ENCODE results near the gene PRR36. TPM values are rescaled to one million over a fixed set of nuclear protein-coding genes. Genes with fewer than 3 reads are reported as not detected.

PRR36 gene
- total RNA-seq, 2 experiments from 2014 or later, result 0.17 TPM; not detected in 1

- Histone ChIP-seq H3K79me2 (ENCODE audit: insufficient read depth, low read depth, low read length) (no peaks in the 10 kb centered on the region), H3K4me3 (ENCODE audit: low read depth, low read length, poor library complexity, severe bottlenecking) (no peak overlapping the region), H3K36me3 (ENCODE audit: insufficient read depth, low read length) (no peaks in the 10 kb centered on the region), H3K27ac (ENCODE audit: low read depth, low read length, poor library complexity, severe bottlenecking) (no peak overlapping the region), H3K9me2 (ENCODE audit: insufficient read depth, low read length) (no peaks in the 10 kb centered on the region), H4K20me1 (ENCODE audit: insufficient read depth, low read length) (no peaks in the 10 kb centered on the region), H2AFZ (ENCODE audit: low read length) (no peak overlapping the region), H3K4me1 (ENCODE audit: insufficient read depth, low read length, poor library complexity, severe bottlenecking) (peaks cover 17% of the 10 kb centered on the region), H3K4me2 (ENCODE audit: low read length) (peak overlapping the region; percentile 45), H3K9me3 (ENCODE audit: low read length) (no peaks in the 10 kb centered on the region)
- no peak for DNase-seq (ENCODE audit: low spot score)
- intact Hi-C loops (cut with micrococcal nuclease; ENCODE audit: unreplicated experiment), result no loop called here
- no peak for TF ChIP-seq EZH2phosphoT487 (IDR thresholded peaks at IDR 0.05; ENCODE audit: borderline replicate concordance, low read depth, low read length)
- TF ChIP-seq CTCF (conservative IDR thresholded peaks at IDR 0.05; ENCODE audit: low read length), result no peak
- BruUV-seq (replicated peaks), result no TSS peak
- CTCF ChIA-PET (ENCODE audit: unreplicated experiment), result interaction anchor here (1.5 kb wide), 1 partner anchor 12 kb away, joined by 5 read pairs; no protein-coding TSS in a partner anchor
- POLR2A ChIA-PET, result interaction anchor here (0.6 kb wide), 1 partner anchor 247 kb away, joined by 3 read pairs; no protein-coding TSS in a partner anchor
Measured at GRCh38 chr19:7857727-7858108, 16.5 kb downstream of the PRR36 start.

- H3K4me1 ChIP-seq (ENCODE audit: insufficient read depth, low read length, poor library complexity, severe bottlenecking), result peaks cover 13% of the 10 kb centered on the region
- BruUV-seq (replicated peaks), result no TSS peak
- POLR2A ChIA-PET, result interaction anchor here (0.6 kb wide), 1 partner anchor 119 kb away, joined by 3 read pairs; no protein-coding TSS in a partner anchor
Measured at GRCh38 chr19:7856679-7857663, 17.2 kb downstream of the PRR36 start.

More at GRCh38 chr19:7856679-7857663, 17.2 kb downstream of the PRR36 start:
- CTCF ChIA-PET (ENCODE audit: unreplicated experiment), result interaction anchor here (1.5 kb wide), 1 partner anchor 12 kb away, joined by 5 read pairs; no protein-coding TSS in a partner anchor
- Histone ChIP-seq H3K4me3 (ENCODE audit: low read depth, low read length, poor library complexity, severe bottlenecking) (no peak overlapping the region), H4K20me1 (ENCODE audit: insufficient read depth, low read length) (no peaks in the 10 kb centered on the region), H3K9me2 (ENCODE audit: insufficient read depth, low read length) (no peaks in the 10 kb centered on the region), H3K79me2 (ENCODE audit: insufficient read depth, low read depth, low read length) (no peaks in the 10 kb centered on the region), H3K36me3 (ENCODE audit: insufficient read depth, low read length) (no peaks in the 10 kb centered on the region), H3K27ac (ENCODE audit: low read depth, low read length, poor library complexity, severe bottlenecking) (no peak overlapping the region), H3K4me2 (ENCODE audit: low read length) (no peak overlapping the region), H2AFZ (ENCODE audit: low read length) (no peak overlapping the region), H3K9me3 (ENCODE audit: low read length) (no peaks in the 10 kb centered on the region)
- no peak for TF ChIP-seq EZH2phosphoT487 (IDR thresholded peaks at IDR 0.05; ENCODE audit: borderline replicate concordance, low read depth, low read length)
- no peak for TF ChIP-seq CTCF (conservative IDR thresholded peaks at IDR 0.05; ENCODE audit: low read length)
- DNase-seq (ENCODE audit: low spot score), result peak; percentile 11
- intact Hi-C loops (cut with micrococcal nuclease; ENCODE audit: unreplicated experiment), result no loop called here

Measured in OCI-LY7 (cell line).